HepG2 (cell line): ENCODE results near the gene TMEM114. TPM values are rescaled to one million over a fixed set of nuclear protein-coding genes. Genes with fewer than 3 reads are reported as not detected.
A peak's percentile ranks its signal among the peaks of the same experiment; 100 is the strongest.

ENCODE experiments used
- KAT8 ChIP-seq: IDR thresholded peaks from 2 replicates; pipeline ENCODE4 v1.6.1; 2016; ENCODE audit warnings: missing genetic modification reagents, missing compliant biosample characterization
- NPAS2 ChIP-seq: sonication (generic); formaldehyde crosslinking; IDR thresholded peaks from 2 replicates; pipeline ENCODE4 v1.8.0; 2022; ENCODE audit warnings: mild to moderate bottlenecking, missing genetic modification reagents, borderline replicate concordance
- RNF219 ChIP-seq: sonication (generic); formaldehyde crosslinking; IDR thresholded peaks from 2 replicates; pipeline ENCODE4 v1.5.0; 2020; ENCODE audit warnings: mild to moderate bottlenecking, missing genetic modification reagents
- TBX3 ChIP-seq: fragments of 450-650 bp; IDR thresholded peaks from 2 replicates; pipeline ENCODE4 v1.6.1; 2017; ENCODE audit warnings: antibody characterized with exemption, mild to moderate bottlenecking, inconsistent platforms, borderline replicate concordance
- ZBTB42 ChIP-seq: sonication (generic); formaldehyde crosslinking; IDR thresholded peaks from 2 replicates; pipeline ENCODE4 v1.5.0; 2020; ENCODE audit warnings: mild to moderate bottlenecking, missing genetic modification reagents
- ZNF142 ChIP-seq: sonication (generic); formaldehyde crosslinking; IDR thresholded peaks from 2 replicates; pipeline ENCODE4 v1.4.0; 2020; ENCODE audit warnings: missing genetic modification reagents
- polyA plus RNA-seq, 8 experiments: library from polyadenylated mRNA; depleted of rRNA in 3 of 8; stranded (reverse) in 7 of 8; unstranded in 1 of 8; fragments of >200 nt; fragmentation: Illumina TruSeq in 4 of 8; extraction: Trizol in 4 of 8; gene quantifications; 2 replicates each; pipeline versions ENCODE4 v1.2.1 to v1.2.3, GENCODE V29; 2011 to 2016; ENCODE audit warnings: low read depth in 4 of 8, missing spikeins in 1 of 8, mixed read lengths in 1 of 8; ENCODE audit not compliant: insufficient read depth in 1 of 8
- total RNA-seq, 5 experiments: library from RNA; depleted of rRNA; stranded (reverse); fragments of >200 nt; fragmentation: Illumina TruSeq; extraction: Trizol; gene quantifications; 2 replicates each; pipeline ENCODE4 v1.2.3, GENCODE V29; 2016; ENCODE audit warnings: low read depth in 1 of 5
- TF ChIP-seq, protein P1 (sequence below): sonication (generic); formaldehyde crosslinking; IDR thresholded peaks from 2 replicates; pipeline ENCODE4 v1.4.0; 2020; ENCODE audit warnings: mild to moderate bottlenecking, missing genetic modification reagents
- TF ChIP-seq, protein P2 (sequence below), 2 experiments: fragments of 450-650 bp in 1 of 2; sonication (generic) in 1 of 2; formaldehyde crosslinking; IDR thresholded peaks; 2 replicates each; pipeline versions ENCODE4 v1.5.0 to v1.8.0; 2020 to 2022; ENCODE audit warnings: mild to moderate bottlenecking in 1 of 2, missing genetic modification reagents in 1 of 2

Gene TMEM114
- total and polyA plus RNA-seq, 2 of the 13 experiments (the other 11 are each of a cell fraction or from before 2014, with no cell fraction given): not detected

GRCh38 chr16:8551388-8552332, 38.7 kb downstream of the TMEM114 start (continued):
- TF ChIP-seq, protein P1, sequence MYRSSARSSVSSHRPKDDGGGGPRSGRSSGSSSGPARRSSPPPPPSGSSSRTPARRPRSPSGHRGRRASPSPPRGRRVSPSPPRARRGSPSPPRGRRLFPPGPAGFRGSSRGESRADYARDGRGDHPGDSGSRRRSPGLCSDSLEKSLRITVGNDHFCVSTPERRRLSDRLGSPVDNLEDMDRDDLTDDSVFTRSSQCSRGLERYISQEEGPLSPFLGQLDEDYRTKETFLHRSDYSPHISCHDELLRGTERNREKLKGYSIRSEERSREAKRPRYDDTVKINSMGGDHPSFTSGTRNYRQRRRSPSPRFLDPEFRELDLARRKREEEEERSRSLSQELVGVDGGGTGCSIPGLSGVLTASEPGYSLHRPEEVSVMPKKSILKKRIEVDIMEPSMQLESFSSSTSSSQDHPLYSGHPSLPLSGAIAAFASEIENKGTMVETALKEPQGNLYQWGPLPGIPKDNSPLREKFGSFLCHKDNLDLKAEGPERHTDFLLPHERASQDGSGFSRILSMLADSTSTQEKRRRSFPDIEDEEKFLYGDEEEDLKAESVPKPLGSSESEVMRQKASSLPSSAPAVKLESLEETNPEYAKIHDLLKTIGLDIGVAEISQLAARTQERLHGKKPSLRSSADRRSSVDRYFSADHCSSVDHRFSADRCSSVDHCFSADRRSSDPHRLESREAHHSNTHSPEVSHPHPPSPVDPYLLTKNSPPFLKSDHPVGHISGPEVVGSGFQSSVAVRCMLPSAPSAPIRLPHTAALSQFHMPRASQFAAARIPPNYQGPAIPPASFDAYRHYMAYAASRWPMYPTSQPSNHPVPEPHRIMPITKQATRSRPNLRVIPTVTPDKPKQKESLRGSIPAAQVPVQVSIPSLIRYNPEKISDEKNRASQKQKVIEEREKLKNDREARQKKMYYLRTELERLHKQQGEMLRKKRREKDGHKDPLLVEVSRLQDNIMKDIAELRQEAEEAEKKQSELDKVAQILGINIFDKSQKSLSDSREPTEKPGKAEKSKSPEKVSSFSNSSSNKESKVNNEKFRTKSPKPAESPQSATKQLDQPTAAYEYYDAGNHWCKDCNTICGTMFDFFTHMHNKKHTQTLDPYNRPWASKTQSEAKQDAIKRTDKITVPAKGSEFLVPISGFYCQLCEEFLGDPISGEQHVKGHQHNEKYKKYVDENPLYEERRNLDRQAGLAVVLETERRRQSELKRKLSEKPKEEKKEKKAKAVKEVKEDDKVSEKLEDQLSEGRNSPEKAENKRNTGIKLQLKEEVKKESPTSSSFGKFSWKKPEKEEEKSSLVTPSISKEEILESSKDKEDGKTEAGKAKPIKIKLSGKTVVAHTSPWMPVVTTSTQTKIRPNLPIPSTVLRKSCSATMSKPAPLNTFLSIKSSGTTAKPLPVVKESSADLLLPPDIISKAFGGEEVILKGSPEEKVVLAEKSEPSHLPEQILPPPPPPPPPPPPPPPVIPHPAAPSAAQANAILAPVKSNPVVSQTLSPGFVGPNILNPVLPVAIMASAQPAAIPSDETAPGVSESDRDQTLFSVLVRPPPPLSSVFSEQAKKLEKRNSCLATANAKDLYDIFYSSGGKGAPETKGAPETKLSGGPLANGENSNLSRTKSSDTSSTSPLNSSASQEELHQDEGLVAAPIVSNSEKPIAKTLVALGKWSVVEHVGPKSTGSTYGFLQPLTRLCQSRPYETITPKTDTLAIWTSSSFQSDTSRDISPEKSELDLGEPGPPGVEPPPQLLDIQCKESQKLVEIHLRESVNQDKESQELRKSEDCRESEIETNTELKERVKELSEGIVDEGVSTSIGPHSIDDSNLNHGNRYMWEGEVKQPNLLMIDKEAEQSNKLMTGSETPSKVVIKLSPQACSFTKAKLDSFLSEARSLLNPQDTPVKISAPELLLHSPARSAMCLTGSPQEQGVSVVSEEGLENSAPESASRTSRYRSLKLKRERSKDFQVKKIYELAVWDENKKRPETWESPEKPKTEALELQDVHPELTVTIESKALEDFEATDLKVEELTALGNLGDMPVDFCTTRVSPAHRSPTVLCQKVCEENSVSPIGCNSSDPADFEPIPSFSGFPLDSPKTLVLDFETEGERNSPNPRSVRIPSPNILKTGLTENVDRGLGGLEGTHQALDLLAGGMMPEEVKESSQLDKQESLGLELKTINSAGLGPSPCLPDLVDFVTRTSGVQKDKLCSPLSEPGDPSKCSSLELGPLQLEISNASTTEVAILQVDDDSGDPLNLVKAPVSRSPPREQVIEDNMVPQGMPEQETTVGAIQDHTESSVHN (CRISPR knock-in tag): no peak
- TF ChIP-seq ZBTB42 (CRISPR knock-in tag): 0 out of 2 replicates have a peak, but pooled peaks have one; percentile 51
- 0 out of 2 replicates have a peak, but pooled peaks have one; percentile 10 for TF ChIP-seq TBX3
- TF ChIP-seq, protein P2, sequence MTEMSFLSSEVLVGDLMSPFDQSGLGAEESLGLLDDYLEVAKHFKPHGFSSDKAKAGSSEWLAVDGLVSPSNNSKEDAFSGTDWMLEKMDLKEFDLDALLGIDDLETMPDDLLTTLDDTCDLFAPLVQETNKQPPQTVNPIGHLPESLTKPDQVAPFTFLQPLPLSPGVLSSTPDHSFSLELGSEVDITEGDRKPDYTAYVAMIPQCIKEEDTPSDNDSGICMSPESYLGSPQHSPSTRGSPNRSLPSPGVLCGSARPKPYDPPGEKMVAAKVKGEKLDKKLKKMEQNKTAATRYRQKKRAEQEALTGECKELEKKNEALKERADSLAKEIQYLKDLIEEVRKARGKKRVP (CRISPR knock-in tag; IDR thresholded peaks at IDR 0.05): peak in 1 of 2 experiments; percentile 68; a peak in 1 of 4 replicates
- peak; percentile 28; the same call in 1 of the 2 replicates for TF ChIP-seq KAT8
- no peak for TF ChIP-seq RNF219
- no peak for TF ChIP-seq ZNF142 (CRISPR knock-in tag)
- no peak for TF ChIP-seq NPAS2
